WTC11 (cell line): ENCODE data around the gene MIF.

Experiments
- AFF4 ChIP-seq: sonication (generic); formaldehyde crosslinking; IDR thresholded peaks from 2 replicates; pipeline ENCODE4 v1.8.1; 2023; ENCODE audit warnings: mild to moderate bottlenecking, missing genetic modification reagents, borderline replicate concordance
- ATF3 ChIP-seq: sonication (generic); formaldehyde crosslinking; conservative IDR thresholded peaks from 2 replicates; pipeline ENCODE4 v1.8.1; 2022; ENCODE audit warnings: mild to moderate bottlenecking, missing genetic modification reagents
- CREB1 ChIP-seq: sonication (generic); formaldehyde crosslinking; IDR thresholded peaks from 2 replicates; pipeline ENCODE4 v1.8.0; 2023; ENCODE audit warnings: mild to moderate bottlenecking, missing genetic modification reagents
- CTCF ChIP-seq: fragments of 200-600 bp; IDR thresholded peaks from 2 replicates; pipeline ENCODE4 v1.8.0; 2022; ENCODE audit warnings: antibody characterized with exemption
- FOXJ3 ChIP-seq: sonication (generic); formaldehyde crosslinking; IDR thresholded peaks from 2 replicates; pipeline ENCODE4 v1.9.0; 2021; ENCODE audit warnings: missing genetic modification reagents, mild to moderate bottlenecking, borderline replicate concordance
- FOXP1 ChIP-seq: sonication (generic); formaldehyde crosslinking; IDR thresholded peaks from 2 replicates; pipeline ENCODE4 v1.8.0; 2022; ENCODE audit warnings: missing genetic modification reagents, mild to moderate bottlenecking, moderate library complexity, borderline replicate concordance
- JUN ChIP-seq: sonication (generic); formaldehyde crosslinking; IDR thresholded peaks from 2 replicates; pipeline ENCODE4 v1.8.0; 2023; ENCODE audit warnings: mild to moderate bottlenecking, missing genetic modification reagents
- NR3C1 ChIP-seq: sonication (generic); formaldehyde crosslinking; conservative IDR thresholded peaks from 2 replicates; pipeline ENCODE4 v1.8.1; 2023; ENCODE audit warnings: low read depth, mild to moderate bottlenecking, missing genetic modification reagents
- RELA ChIP-seq: sonication (generic); formaldehyde crosslinking; IDR thresholded peaks from 2 replicates; pipeline ENCODE4 v1.8.1; 2022; ENCODE audit warnings: missing genetic modification reagents, mild to moderate bottlenecking, borderline replicate concordance
- SP1 ChIP-seq: sonication (generic); formaldehyde crosslinking; conservative IDR thresholded peaks from 2 replicates; pipeline ENCODE4 v1.8.1; 2022; ENCODE audit warnings: missing genetic modification reagents
- TEAD4 ChIP-seq: sonication (generic); formaldehyde crosslinking; IDR thresholded peaks from 2 replicates; pipeline ENCODE4 v1.8.0; 2022; ENCODE audit warnings: mild to moderate bottlenecking, missing genetic modification reagents
- USF2 ChIP-seq: sonication (generic); formaldehyde crosslinking; IDR thresholded peaks from 2 replicates; pipeline ENCODE4 v1.8.1; 2023; ENCODE audit warnings: mild to moderate bottlenecking, missing genetic modification reagents, moderate library complexity
- ZNF263 ChIP-seq: sonication (generic); formaldehyde crosslinking; IDR thresholded peaks from 2 replicates; pipeline ENCODE4 v1.8.1; 2022; ENCODE audit warnings: low read depth, mild to moderate bottlenecking, moderate library complexity, missing genetic modification reagents

- TF ChIP-seq USF2 (CRISPR knock-in tag) (no peak), FOXP1 (CRISPR knock-in tag) (no peak), CREB1 (CRISPR knock-in tag) (no peak), NR3C1 (no peak), CTCF (no peak), ZNF263 (CRISPR knock-in tag) (no peak), FOXJ3 (no peak), AFF4 (CRISPR knock-in tag) (no peak), RELA (CRISPR knock-in tag) (no peak), TEAD4 (CRISPR knock-in tag) (no peak), SP1 (CRISPR knock-in tag) (no peak), ATF3 (no peak), JUN (CRISPR knock-in tag) (no peak)
Observed at GRCh38 chr22:23915290-23915689, 21.1 kb downstream of the MIF start.
